PC-3 (cell line): ENCODE data around the gene ZNF862. TPM values are rescaled to one million over a fixed set of nuclear protein-coding genes. Genes with fewer than 3 reads are reported as not detected.

Experiments used
- ATAC-seq: fragments of 200-7000 bp; cut with Tn5 transposase; 2 replicates; pipeline ENCODE4 v1.9.1; 2020; ENCODE audit warnings: mild to moderate bottlenecking, moderate library complexity
- BruUV-seq: library from RNA; stranded (reverse); fragments of 400-500 nt; replicated peaks from 2 replicates; lab custom pipeline; 2021; lab: Mats Ljungman, UMichigan
- CTCF ChIA-PET: fragments of 300-600 bp; sonication (Branson Sonifier 250); formaldehyde crosslinking; loops from one replicate; lab custom pipeline; 2022; ENCODE audit warnings: antibody characterized with exemption; lab: Charles Lee
- POLR2A ChIA-PET: fragments of 300-600 bp; sonication (Branson Sonifier 250); formaldehyde crosslinking; loops from one replicate; lab custom pipeline; 2022; ENCODE audit warnings: antibody characterized with exemption; ENCODE audit not compliant: unreplicated experiment; lab: Charles Lee
- DNase-seq: peaks from one replicate; pipeline ENCODE4 v3.0.0-alpha.2; 2015
- H2AFZ ChIP-seq: fragments of 300-600 bp; sonication (generic); 2 replicates; pipeline ENCODE4 v1.6.0; 2016; ENCODE audit warnings: antibody characterized with exemption, low read length
- H3F3A ChIP-seq: fragments of 300-600 bp; sonication (generic); one replicate; pipeline ENCODE4 v1.6.0; 2017; ENCODE audit warnings: antibody characterized with exemption, low read length, control low read depth, mild to moderate bottlenecking; ENCODE audit not compliant: unreplicated experiment
- H3K27ac ChIP-seq: fragments of 300-600 bp; sonication (generic); 2 replicates; pipeline ENCODE4 v1.5.1; 2016; ENCODE audit warnings: mild to moderate bottlenecking, low read length
- H3K27me3 ChIP-seq: fragments of 300-600 bp; sonication (generic); 2 replicates; pipeline ENCODE4 v1.6.1; 2016; ENCODE audit warnings: low read length, mixed read lengths
- H3K36me3 ChIP-seq: fragments of 300-600 bp; sonication (generic); 2 replicates; pipeline ENCODE4 v1.6.1; 2016; ENCODE audit warnings: low read depth, mixed run types, low read length, mixed read lengths
- H3K4me1 ChIP-seq: fragments of 300-600 bp; sonication (generic); 2 replicates; pipeline ENCODE4 v1.5.1; 2016; ENCODE audit warnings: low read length; ENCODE audit not compliant: insufficient read depth
- H3K4me2 ChIP-seq: fragments of 300-600 bp; sonication (generic); 2 replicates; pipeline ENCODE4 v1.6.0; 2016; ENCODE audit warnings: low read length
- H3K4me3 ChIP-seq: fragments of 300-600 bp; sonication (generic); 2 replicates; pipeline ENCODE4 v1.5.1; 2016; ENCODE audit warnings: mild to moderate bottlenecking, low read length, mixed read lengths
- H3K79me2 ChIP-seq: fragments of 300-600 bp; sonication (generic); 2 replicates; pipeline ENCODE4 v1.6.1; 2017; ENCODE audit warnings: low read length, mixed read lengths
- H3K9ac ChIP-seq: fragments of 300-600 bp; sonication (generic); 2 replicates; pipeline ENCODE4 v1.6.0; 2016; ENCODE audit warnings: mild to moderate bottlenecking, low read length
- H3K9me2 ChIP-seq: fragments of 300-600 bp; sonication (generic); replicated peaks from 2 replicates; pipeline ENCODE4 v1.6.1; 2016; ENCODE audit warnings: mixed run types, low read length, mixed read lengths
- H3K9me3 ChIP-seq: fragments of 300-600 bp; sonication (generic); 2 replicates; pipeline ENCODE4 v1.6.1; 2016; ENCODE audit warnings: low read length, mixed read lengths
- H4K20me1 ChIP-seq: fragments of 300-600 bp; sonication (generic); 2 replicates; pipeline ENCODE4 v1.6.1; 2016; ENCODE audit warnings: low read length, mixed read lengths
- EZH2 ChIP-seq: fragments of 300-600 bp; sonication (generic); IDR thresholded peaks from one replicate; pipeline ENCODE4 v1.6.1; 2017; ENCODE audit warnings: antibody characterized with exemption, mild to moderate bottlenecking, low read length; ENCODE audit not compliant: unreplicated experiment
- EZH2phosphoT487 ChIP-seq: fragments of 300-600 bp; sonication (generic); IDR thresholded peaks from 2 replicates; pipeline ENCODE4 v1.6.1; 2018; ENCODE audit warnings: mild to moderate bottlenecking, antibody characterized with exemption, low read length, borderline replicate concordance
- intact Hi-C: fragments of 100-400 bp; cut with micrococcal nuclease; formaldehyde crosslinking; loops from 2 replicates; pipeline ENCODE4 v1.9.0; 2023
- total RNA-seq: library from RNA; depleted of rRNA; stranded (reverse); fragments of >200 nt; gene quantifications from 2 replicates; pipeline ENCODE4 v1.2.3, GENCODE V29; 2014
- TF ChIP-seq, protein P1 (sequence below): fragments of 300-600 bp; sonication (generic); conservative IDR thresholded peaks from 2 replicates; pipeline ENCODE4 v1.5.1; 2017; ENCODE audit warnings: antibody characterized with exemption, low read depth, mild to moderate bottlenecking, low read length

ZNF862 gene
- total RNA-seq, 1 experiment from 2014 or later, result 3.0 TPM

GRCh38 chr7:149851449-149851848 is 13.3 kb downstream of the ZNF862 start:
- Histone ChIP-seq H3K36me3 (no peaks in the 10 kb centered on the region), H3K27me3 (no peaks in the 10 kb centered on the region), H3K79me2 (no peaks in the 10 kb centered on the region), H3K4me3 (no peak overlapping the region), H3K9me2 (no peaks in the 10 kb centered on the region), H3K9ac (no peak overlapping the region), H3K27ac (no peak overlapping the region), H4K20me1 (no peaks in the 10 kb centered on the region), H3F3A (no peaks in the 10 kb centered on the region), H2AFZ (no peak overlapping the region), H3K4me2 (no peak overlapping the region), H3K9me3 (no peaks in the 10 kb centered on the region), H3K4me1 (peaks cover 13% of the 10 kb centered on the region; the same call in 1 of the 2 replicates)
- no peak for DNase-seq
- intact Hi-C loops, result no loop called here
- ChIA-PET CTCF (no interaction called here), POLR2A (no interaction called here)
- BruUV-seq, result no TSS peak
- no peak for ATAC-seq
- TF ChIP-seq, protein P1, sequence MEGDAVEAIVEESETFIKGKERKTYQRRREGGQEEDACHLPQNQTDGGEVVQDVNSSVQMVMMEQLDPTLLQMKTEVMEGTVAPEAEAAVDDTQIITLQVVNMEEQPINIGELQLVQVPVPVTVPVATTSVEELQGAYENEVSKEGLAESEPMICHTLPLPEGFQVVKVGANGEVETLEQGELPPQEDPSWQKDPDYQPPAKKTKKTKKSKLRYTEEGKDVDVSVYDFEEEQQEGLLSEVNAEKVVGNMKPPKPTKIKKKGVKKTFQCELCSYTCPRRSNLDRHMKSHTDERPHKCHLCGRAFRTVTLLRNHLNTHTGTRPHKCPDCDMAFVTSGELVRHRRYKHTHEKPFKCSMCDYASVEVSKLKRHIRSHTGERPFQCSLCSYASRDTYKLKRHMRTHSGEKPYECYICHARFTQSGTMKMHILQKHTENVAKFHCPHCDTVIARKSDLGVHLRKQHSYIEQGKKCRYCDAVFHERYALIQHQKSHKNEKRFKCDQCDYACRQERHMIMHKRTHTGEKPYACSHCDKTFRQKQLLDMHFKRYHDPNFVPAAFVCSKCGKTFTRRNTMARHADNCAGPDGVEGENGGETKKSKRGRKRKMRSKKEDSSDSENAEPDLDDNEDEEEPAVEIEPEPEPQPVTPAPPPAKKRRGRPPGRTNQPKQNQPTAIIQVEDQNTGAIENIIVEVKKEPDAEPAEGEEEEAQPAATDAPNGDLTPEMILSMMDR, result no peak
- TF ChIP-seq EZH2phosphoT487 (no peak), EZH2 (no peak)

GRCh38 chr7:149853157-149853556 is 15.0 kb downstream of the ZNF862 start:
- ATAC-seq (no peak), DNase-seq (no peak)
- H3K4me1 ChIP-seq, result peaks cover 13% of the 10 kb centered on the region; the same call in 1 of the 2 replicates
- H3K27me3 ChIP-seq, result no peaks in the 10 kb centered on the region
- intact Hi-C loops, result no loop called here
- H2AFZ ChIP-seq, result no peak overlapping the region
- H3K36me3 ChIP-seq, result no peaks in the 10 kb centered on the region
- POLR2A ChIA-PET, result no interaction called here
- H3K9me2 ChIP-seq, result no peaks in the 10 kb centered on the region
- no peak overlapping the region for H3K4me2 ChIP-seq
- H3K79me2 ChIP-seq, result no peaks in the 10 kb centered on the region
- no peak overlapping the region for H3K4me3 ChIP-seq
- H3K9ac ChIP-seq, result no peak overlapping the region
- no peaks in the 10 kb centered on the region for H3K9me3 ChIP-seq
- CTCF ChIA-PET, result no interaction called here
- no peaks in the 10 kb centered on the region for H4K20me1 ChIP-seq
- TF ChIP-seq EZH2phosphoT487 (no peak), EZH2 (no peak)
- TF ChIP-seq, protein P1, result no peak
- no TSS peak for BruUV-seq
- no peaks in the 10 kb centered on the region for H3F3A ChIP-seq
- H3K27ac ChIP-seq, result no peak overlapping the region

- BruUV-seq, result no TSS peak
- no peaks in the 10 kb centered on the region for H4K20me1 ChIP-seq
- DNase-seq (peak; percentile 17), ATAC-seq (peak; percentile 49)
- H3F3A ChIP-seq, result no peaks in the 10 kb centered on the region
- H2AFZ ChIP-seq, result no peak overlapping the region
- no peak for TF ChIP-seq EZH2phosphoT487
- TF ChIP-seq, protein P1, result no peak
- no peak for TF ChIP-seq EZH2
- no peaks in the 10 kb centered on the region for H3K27me3 ChIP-seq
- peaks cover 13% of the 10 kb centered on the region; the same call in 1 of the 2 replicates for H3K4me1 ChIP-seq
- no peak overlapping the region for H3K4me2 ChIP-seq
- no peak overlapping the region for H3K4me3 ChIP-seq
- CTCF ChIA-PET, result interaction anchor here (0.6 kb wide), 1 partner anchor 1133 kb away, joined by 6 read pairs; no protein-coding TSS in a partner anchor
- intact Hi-C loops, result no loop called here
- H3K36me3 ChIP-seq, result no peaks in the 10 kb centered on the region
- H3K9me3 ChIP-seq, result no peaks in the 10 kb centered on the region
- POLR2A ChIA-PET, result no interaction called here
- no peaks in the 10 kb centered on the region for H3K79me2 ChIP-seq
- no peak overlapping the region for H3K27ac ChIP-seq
- H3K9me2 ChIP-seq, result no peaks in the 10 kb centered on the region
- H3K9ac ChIP-seq, result no peak overlapping the region
These were observed 16.6 kb downstream of the ZNF862 start for GRCh38 chr7:149854611-149855360.
